ENCODE data around the gene CHST7.

CHST7 gene

GRCh38 chrX:46589977-46590723 is 16.6 kb downstream of the CHST7 start:
- H3K4me3 ChIP-seq (ENCODE audit: insufficient read depth, low read length, poor library complexity, severe bottlenecking) = no peak overlapping the region
- no peak overlapping the region for H3K4me2 ChIP-seq (ENCODE audit: low read depth, low read length, poor library complexity, severe bottlenecking)

GRCh38 chrX:46595084-46595483 is 21.5 kb downstream of the CHST7 start:
- Histone ChIP-seq H3K4me3 (ENCODE audit: insufficient read depth, low read length, poor library complexity, severe bottlenecking) (no peak overlapping the region), H3K9me3 (ENCODE audit: insufficient read depth, low read length) (no peaks in the 10 kb centered on the region), H3K79me2 (ENCODE audit: insufficient read depth, low read length) (no peaks in the 10 kb centered on the region), H3K9me2 (replicated peaks; ENCODE audit: insufficient read depth, low read length) (no peaks in the 10 kb centered on the region), H3K27me3 (ENCODE audit: low read length) (no peaks in the 10 kb centered on the region), H2AFZ (ENCODE audit: low read depth, low read length, severe bottlenecking) (no peak overlapping the region), H3K27ac (ENCODE audit: low read depth, low read length) (no peak overlapping the region), H3K9ac (ENCODE audit: low read length) (no peak overlapping the region), H4K20me1 (ENCODE audit: low read depth, low read length) (no peaks in the 10 kb centered on the region), H3K4me2 (ENCODE audit: low read depth, low read length, poor library complexity, severe bottlenecking) (no peak overlapping the region), H3F3A (ENCODE audit: insufficient read depth) (no peaks in the 10 kb centered on the region; the same call in 1 of the 2 replicates), H3K36me3 (ENCODE audit: low read length) (no peaks in the 10 kb centered on the region)
- no peak for TF ChIP-seq CTCF (IDR thresholded peaks at IDR 0.05; ENCODE audit: insufficient read depth, low read length, poor library complexity, severe bottlenecking)
- TF ChIP-seq EZH2phosphoT487 (conservative IDR thresholded peaks at IDR 0.05; ENCODE audit: low read length) = no peak

More at GRCh38 chrX:46589977-46590723, 16.6 kb downstream of the CHST7 start:
- TF ChIP-seq EZH2phosphoT487 (conservative IDR thresholded peaks at IDR 0.05; ENCODE audit: low read length) (no peak), CTCF (IDR thresholded peaks at IDR 0.05; ENCODE audit: insufficient read depth, low read length, poor library complexity, severe bottlenecking) (no peak)
- Histone ChIP-seq H2AFZ (ENCODE audit: low read depth, low read length, severe bottlenecking) (no peak overlapping the region), H3K27me3 (ENCODE audit: low read length) (no peaks in the 10 kb centered on the region), H4K20me1 (ENCODE audit: low read depth, low read length) (no peaks in the 10 kb centered on the region), H3K36me3 (ENCODE audit: low read length) (no peaks in the 10 kb centered on the region), H3K27ac (ENCODE audit: low read depth, low read length) (no peak overlapping the region), H3K9me3 (ENCODE audit: insufficient read depth, low read length) (no peaks in the 10 kb centered on the region), H3K9ac (ENCODE audit: low read length) (no peak overlapping the region), H3K79me2 (ENCODE audit: insufficient read depth, low read length) (no peaks in the 10 kb centered on the region), H3K9me2 (replicated peaks; ENCODE audit: insufficient read depth, low read length) (no peaks in the 10 kb centered on the region), H3F3A (ENCODE audit: insufficient read depth) (no peaks in the 10 kb centered on the region)

DNA sequence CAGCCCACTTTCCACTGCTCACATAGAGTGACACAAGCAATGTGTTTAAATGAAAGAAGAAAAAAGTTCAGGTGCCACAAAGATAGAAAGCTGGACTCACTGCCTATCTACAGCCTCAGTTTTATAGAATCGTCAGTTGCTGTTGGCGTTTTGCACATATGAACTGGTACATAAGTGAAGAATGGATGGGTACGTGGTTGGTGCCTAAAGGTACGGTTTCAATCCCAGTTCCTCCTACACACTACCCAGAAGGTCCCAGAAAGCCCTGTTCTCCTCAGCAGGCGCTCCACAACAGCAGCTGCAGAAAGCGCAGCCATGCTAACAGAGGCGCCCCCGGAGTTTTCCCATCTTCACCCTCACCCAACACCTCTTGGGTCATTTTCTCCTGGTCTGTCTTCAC is 23.6 kb downstream of the CHST7 start:
- Histone ChIP-seq H3K4me2 (ENCODE audit: low read depth, low read length, poor library complexity, severe bottlenecking) (no peak overlapping the region), H2AFZ (ENCODE audit: low read depth, low read length, severe bottlenecking) (no peak overlapping the region), H3K4me3 (ENCODE audit: insufficient read depth, low read length, poor library complexity, severe bottlenecking) (no peak overlapping the region), H3K27me3 (ENCODE audit: low read length) (no peaks in the 10 kb centered on the region), H3F3A (ENCODE audit: insufficient read depth) (no peaks in the 10 kb centered on the region; the same call in 1 of the 2 replicates), H3K9me3 (ENCODE audit: insufficient read depth, low read length) (no peaks in the 10 kb centered on the region), H3K9me2 (replicated peaks; ENCODE audit: insufficient read depth, low read length) (no peaks in the 10 kb centered on the region), H3K9ac (ENCODE audit: low read length) (no peak overlapping the region), H3K79me2 (ENCODE audit: insufficient read depth, low read length) (no peaks in the 10 kb centered on the region), H3K27ac (ENCODE audit: low read depth, low read length) (no peak overlapping the region), H4K20me1 (ENCODE audit: low read depth, low read length) (no peaks in the 10 kb centered on the region), H3K36me3 (ENCODE audit: low read length) (no peaks in the 10 kb centered on the region)
- TF ChIP-seq EZH2phosphoT487 (conservative IDR thresholded peaks at IDR 0.05; ENCODE audit: low read length) (no peak), CTCF (IDR thresholded peaks at IDR 0.05; ENCODE audit: insufficient read depth, low read length, poor library complexity, severe bottlenecking) (no peak)

Measured in SU-DHL-6 (cell line).